Measurements from ENCODE around the gene ZNF605. TPM values are rescaled to one million over a fixed set of nuclear protein-coding genes. Genes with fewer than 3 reads are reported as not detected.
"Not testable (repeated sequence)": the region's sequence is repeated elsewhere in the genome, so short reads cannot be mapped to it uniquely, and the experiment has no call there.

ZNF605 gene
- total and polyA plus RNA-seq, 9 donors, result 5.2 to 20.9 (median 10.5) TPM

DNA sequence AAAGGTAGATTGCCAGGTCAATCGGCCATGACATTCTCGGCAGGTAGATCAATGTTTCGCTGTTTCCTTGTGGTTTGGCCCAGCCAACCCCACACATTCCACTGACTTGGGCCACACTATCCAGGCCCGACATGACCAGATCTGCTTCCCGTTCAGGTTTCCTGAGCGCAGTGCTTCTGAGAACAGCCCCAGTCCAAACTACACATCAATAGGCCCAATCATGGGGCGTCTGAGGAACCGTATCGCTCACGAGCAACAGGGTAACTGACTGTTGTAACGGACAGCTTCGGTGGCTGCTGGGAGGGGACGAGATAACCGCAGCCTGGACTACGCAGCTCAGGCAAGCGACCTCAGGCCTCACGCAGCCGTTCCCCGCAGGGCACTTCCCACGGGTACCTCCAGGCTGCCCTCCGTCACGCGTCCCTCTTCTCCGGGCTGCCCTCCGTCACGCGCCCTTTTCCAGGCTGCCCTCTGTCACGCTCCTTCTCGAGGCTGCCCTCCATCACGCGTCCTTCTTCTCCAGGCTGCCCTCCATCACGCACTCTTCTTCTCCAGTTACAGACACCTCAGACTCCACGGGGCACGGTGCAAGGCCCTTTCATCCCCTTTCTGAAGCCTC, 14.7 kb downstream of the ZNF605 start:
- Histone ChIP-seq H3K36me3 (peaks cover 5% of the 10 kb centered on the region), H3K27ac (no peak overlapping the region), H3K4me3 (no peak overlapping the region), H3K9me3 (peaks cover 0 to 66% of the 10 kb centered on the region in 2 donors), H3K27me3 (no peaks in the 10 kb centered on the region), H3K4me1 (ENCODE audit: insufficient read depth) (no peaks in the 10 kb centered on the region)
- no peak for DNase-seq
- intact Hi-C loops (cut with DNase I), result no loop called here
- TF ChIP-seq, protein P1, sequence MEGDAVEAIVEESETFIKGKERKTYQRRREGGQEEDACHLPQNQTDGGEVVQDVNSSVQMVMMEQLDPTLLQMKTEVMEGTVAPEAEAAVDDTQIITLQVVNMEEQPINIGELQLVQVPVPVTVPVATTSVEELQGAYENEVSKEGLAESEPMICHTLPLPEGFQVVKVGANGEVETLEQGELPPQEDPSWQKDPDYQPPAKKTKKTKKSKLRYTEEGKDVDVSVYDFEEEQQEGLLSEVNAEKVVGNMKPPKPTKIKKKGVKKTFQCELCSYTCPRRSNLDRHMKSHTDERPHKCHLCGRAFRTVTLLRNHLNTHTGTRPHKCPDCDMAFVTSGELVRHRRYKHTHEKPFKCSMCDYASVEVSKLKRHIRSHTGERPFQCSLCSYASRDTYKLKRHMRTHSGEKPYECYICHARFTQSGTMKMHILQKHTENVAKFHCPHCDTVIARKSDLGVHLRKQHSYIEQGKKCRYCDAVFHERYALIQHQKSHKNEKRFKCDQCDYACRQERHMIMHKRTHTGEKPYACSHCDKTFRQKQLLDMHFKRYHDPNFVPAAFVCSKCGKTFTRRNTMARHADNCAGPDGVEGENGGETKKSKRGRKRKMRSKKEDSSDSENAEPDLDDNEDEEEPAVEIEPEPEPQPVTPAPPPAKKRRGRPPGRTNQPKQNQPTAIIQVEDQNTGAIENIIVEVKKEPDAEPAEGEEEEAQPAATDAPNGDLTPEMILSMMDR (IDR thresholded peaks at IDR 0.05), result no peak
- no peak for TF ChIP-seq POLR2A (IDR thresholded peaks at IDR 0.05)
- TF ChIP-seq EP300 (IDR thresholded peaks at IDR 0.05), result no peak
- 94 to 98% (median 96%) methylated on average over 30 to 34 of the region's 34 CpGs for WGBS, 3 donors

DNA sequence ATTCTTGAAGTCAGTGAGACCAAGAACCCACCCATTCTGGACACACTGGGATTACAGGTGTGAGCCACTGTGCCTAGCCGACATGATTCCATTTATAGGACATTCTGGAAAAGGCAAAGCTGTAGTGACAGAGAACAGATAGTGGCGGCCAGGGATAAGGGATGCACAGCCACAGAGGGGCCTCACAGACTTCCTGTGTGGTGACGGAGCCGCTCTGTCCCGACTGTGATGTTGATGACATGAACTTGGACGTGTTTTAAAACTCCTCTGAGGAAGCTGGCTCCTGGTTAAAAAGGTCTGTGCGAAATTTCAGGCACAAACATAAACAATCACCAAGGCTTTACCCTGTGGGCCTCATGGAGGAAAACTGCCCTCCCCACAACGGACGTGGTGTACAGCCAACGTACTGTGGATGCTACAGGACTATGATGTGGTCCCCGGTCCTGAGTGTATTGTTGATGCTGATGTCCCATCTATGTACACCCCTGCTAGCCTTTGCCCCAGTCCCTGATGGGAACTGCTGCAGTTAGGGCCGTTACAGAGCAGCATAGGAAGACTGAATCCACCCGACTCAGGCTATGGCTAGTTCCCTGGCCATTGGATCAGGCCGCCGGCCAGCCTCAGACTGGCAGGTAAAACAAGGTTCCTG, 15.9 kb downstream of the ZNF605 start:
- H3K27ac ChIP-seq, result no peak overlapping the region
- intact Hi-C loops (cut with DNase I), result no loop called here
- DNase-seq, result no peak
- H3K4me1 ChIP-seq (ENCODE audit: insufficient read depth), result no peaks in the 10 kb centered on the region
- 96 to 98% (median 97%) methylated on average over 15 of the region's 15 CpGs for WGBS, 3 donors
- TF ChIP-seq, protein P1 (IDR thresholded peaks at IDR 0.05), result no peak
- TF ChIP-seq EP300 (IDR thresholded peaks at IDR 0.05), result no peak
- TF ChIP-seq POLR2A (IDR thresholded peaks at IDR 0.05), result no peak
- no peaks in the 10 kb centered on the region for H3K27me3 ChIP-seq
- no peak overlapping the region for H3K4me3 ChIP-seq
- peaks cover 0 to 54% of the 10 kb centered on the region in 2 donors for H3K9me3 ChIP-seq
- H3K36me3 ChIP-seq, result peaks cover 5% of the 10 kb centered on the region

DNA sequence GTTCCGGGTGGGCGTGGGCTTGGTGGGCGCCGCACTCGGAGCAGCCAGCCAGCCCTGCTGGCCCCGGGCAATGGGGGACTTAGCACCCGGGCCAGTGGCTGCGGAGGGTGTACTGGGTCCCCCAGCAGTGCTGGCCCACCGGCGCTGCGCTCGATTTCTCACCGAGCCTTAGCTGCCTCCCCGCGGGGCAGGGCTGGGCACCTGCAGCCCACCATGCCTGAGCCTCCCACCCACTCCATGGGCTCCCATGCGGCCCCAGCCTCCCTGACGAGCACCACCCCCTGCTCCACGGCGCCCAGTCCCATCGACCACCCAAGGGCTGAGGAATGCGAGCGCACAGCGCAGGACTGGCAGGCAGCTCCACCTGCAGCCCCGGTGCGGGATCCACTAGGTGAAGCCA, 17.3 kb downstream of the ZNF605 start:
- peaks cover 0 to 55% of the 10 kb centered on the region in 2 donors for H3K9me3 ChIP-seq
- H3K4me3 ChIP-seq; H3K36me3 ChIP-seq; DNase-seq; H3K27me3 ChIP-seq; H3K27ac ChIP-seq; H3K4me1 ChIP-seq (ENCODE audit: insufficient read depth); intact Hi-C loops (cut with DNase I): not testable (repeated sequence)
- 91 to 100% (median 94%) methylated on average over 7 to 25 of the region's 25 CpGs for WGBS, 3 donors

DNA sequence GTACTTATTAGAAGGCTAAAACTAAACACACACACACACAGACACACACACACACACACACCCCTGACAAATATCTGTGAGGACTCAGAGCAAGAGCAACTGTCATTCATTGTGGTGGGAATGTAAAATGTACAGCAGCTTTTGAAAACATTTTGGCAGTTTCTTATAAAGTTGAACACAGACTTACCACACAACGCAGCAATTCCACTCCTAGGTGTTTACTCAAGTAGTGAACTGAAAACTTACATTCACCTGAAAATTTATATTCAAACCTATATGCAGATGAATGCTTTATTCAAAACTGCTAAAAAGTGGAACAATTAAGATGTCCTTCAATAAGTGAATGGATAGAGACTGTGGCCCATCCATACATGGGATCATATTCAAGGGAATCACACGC, 18.6 kb downstream of the ZNF605 start:
- intact Hi-C loops (cut with DNase I), result no loop called here
- Histone ChIP-seq H3K27ac (no peak overlapping the region), H3K9me3 (peaks cover 4 to 43% of the 10 kb centered on the region in 2 donors), H3K4me1 (ENCODE audit: insufficient read depth) (no peaks in the 10 kb centered on the region), H3K4me3 (no peak overlapping the region), H3K27me3 (no peaks in the 10 kb centered on the region), H3K36me3 (peaks cover 2% of the 10 kb centered on the region)
- WGBS, 3 donors, result 92 to 98% (median 97%) methylated on average over 2 of the region's 2 CpGs
- no peak for DNase-seq
- TF ChIP-seq, protein P1 (IDR thresholded peaks at IDR 0.05), result no peak
- no peak for TF ChIP-seq EP300 (IDR thresholded peaks at IDR 0.05)
- TF ChIP-seq POLR2A (IDR thresholded peaks at IDR 0.05), result no peak

DNA sequence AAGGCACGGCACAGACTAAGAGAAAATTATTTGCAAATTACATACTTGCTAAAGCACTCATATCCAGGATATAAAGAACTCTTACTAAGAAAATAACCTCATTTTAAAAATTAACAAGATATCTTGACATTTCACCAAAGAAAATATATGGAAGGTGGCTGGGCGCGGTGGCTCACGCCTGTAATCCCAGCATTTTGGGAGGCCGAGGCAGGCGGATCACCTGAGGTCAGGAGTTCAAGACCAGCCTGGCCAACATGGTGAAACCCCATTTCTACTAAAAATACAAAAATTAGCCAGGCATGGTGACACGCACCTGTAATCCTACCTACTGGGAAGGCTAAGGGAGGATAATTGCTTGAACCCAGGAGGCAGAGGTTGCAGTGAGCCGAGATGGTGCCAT, 19.2 kb downstream of the ZNF605 start:
- H3K27ac ChIP-seq; H3K27me3 ChIP-seq; DNase-seq; intact Hi-C loops (cut with DNase I); H3K4me1 ChIP-seq (ENCODE audit: insufficient read depth); H3K4me3 ChIP-seq; H3K36me3 ChIP-seq: not testable (repeated sequence)
- WGBS, 3 donors, result 95 to 97% (median 97%) methylated on average over 8 of the region's 8 CpGs
- peaks cover 4 to 40% of the 10 kb centered on the region in 2 donors for H3K9me3 ChIP-seq

Measured in ovary (tissue), 9 donors.